GM19395 (cell line): ENCODE measurements around the gene MTURN.

Experiments used
- ATAC-seq: cut with Tn5 transposase; IDR thresholded peaks from one replicate; pipeline ENCODE4 v1.9.1; 2021; ENCODE audit warnings: mild to moderate bottlenecking, moderate library complexity; ENCODE audit not compliant: unreplicated experiment

Gene MTURN

DNA sequence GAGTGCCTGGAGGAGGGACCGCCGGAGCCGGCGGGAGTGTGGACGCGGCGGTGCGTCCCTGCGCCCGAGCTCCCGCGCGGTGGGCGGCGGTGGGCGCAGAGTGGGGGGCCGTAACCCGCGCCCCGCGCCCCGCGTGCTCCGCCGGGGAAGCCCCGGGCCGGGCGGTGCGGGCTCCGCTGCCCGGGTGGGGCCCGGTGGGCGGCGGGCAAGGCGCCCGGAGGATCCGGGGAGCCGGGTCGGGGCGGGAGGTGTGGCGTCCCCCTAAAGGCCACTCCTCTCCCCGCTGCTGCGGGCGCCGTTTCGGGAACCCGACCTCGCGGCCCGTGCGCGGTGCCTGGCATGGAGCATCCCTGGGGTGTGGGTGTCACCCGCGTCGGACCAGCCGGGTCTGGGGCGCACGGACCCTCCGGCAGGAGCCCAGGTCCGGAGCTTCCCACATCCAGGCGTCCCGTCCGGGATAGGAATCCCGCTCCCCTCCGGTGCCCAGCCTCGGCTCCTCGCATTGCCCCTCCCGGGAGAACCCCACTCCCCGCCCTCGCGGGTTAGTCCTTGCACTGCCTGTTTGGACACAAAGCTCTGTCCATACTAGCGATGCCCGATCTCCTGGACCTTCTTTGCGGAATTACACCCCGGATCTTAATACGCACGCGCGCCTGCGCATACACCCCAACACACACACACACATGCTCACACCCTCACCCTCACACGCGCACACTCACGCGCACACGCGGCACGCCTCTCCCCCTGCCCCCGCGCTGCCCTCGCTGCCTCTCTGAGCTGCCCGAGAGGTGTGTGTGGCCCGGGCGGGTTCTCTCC is 723 bp downstream of the MTURN start:
- ATAC-seq, result peak; percentile 32

DNA sequence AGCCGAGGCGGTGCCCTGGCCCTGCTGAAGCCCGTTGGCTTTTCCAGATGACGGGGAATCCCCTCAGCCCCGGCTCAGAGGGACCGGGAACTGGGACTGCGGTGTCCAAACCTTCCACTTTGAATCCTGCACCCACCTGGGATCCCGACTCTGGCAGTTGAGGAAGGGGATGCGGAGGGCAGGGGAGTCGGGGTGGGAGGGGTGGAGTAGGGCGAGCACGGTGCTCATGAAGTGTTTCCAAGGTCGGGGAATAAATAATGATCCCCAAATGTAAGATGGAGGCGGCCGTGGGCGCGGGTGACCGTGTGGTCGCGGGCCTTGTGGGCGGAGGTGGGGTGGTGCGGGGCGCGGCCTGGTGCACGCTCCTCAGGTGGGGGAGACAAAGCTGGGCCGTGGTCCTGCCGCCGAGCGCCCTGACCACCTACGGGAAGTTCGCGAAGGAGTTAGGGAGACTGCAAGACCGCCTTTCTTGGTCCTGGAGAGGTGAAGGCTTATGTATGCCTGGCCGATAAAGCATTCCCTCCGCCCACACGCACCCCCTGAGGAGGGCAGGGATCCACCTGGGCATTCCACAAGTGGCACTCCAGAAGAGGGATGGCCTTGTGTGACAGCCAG is 1.4 kb downstream of the MTURN start:
- ATAC-seq, result no peak

DNA sequence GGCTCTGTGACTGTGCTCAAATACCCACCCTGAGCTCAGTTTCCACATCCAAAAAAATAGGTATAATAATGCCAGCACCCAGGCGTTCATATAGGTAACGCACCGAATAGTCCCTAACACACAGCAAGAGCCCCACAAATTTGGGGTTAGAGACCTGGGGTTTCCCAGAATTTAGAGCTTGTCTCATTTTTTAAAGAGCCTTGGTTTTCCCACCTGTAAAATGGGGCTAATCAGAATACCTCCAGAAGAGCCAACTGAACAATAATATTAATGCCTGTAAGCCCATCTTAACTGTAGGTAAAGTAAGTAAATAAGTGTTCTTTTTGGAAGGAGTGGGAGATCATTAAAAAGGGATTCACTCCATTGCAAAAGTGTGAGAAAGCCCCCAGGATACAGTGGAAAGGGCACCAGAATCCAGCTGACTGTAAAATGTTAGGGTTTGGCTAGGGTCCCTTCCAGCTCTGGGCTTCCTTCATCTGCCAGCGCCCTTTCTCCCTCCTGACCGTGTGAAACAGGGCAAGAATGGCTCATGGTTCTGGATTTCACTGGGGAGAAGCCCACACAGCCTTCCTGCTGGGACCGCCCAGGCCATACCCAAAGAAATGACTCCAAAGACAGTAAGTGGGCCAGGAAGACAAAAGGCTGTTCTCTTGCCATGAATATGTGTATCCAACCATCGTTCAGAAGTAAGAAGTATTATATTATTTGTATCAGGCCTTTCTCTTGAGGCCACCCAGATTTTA is 2.1 kb downstream of the MTURN start:
- no peak for ATAC-seq

DNA sequence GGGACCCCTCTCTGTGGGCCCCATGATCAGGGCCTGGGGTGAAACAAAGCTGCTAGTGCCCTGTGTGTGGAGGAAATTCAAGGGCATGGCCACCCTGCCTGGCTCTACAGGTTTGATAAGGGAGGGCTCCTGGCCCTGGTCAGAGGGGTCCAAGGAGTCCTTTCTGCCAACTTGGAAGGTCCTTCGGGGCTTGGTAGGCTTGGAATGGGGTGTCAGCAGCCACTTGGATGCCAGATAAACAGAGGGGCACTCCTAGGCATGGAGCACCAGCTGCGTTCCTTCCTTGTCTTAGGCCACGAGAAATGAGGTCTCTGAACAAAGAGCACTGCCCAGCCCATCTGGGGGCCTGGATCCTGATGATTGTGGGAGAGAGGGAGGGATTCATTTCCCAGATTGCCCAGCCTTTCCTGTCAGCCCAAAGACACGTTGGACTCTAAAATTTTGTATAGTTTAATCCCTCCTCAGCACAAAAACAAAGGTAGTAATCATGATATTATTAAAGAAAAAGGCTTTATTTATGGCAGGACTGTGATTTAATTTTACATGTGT is 5.1 kb downstream of the MTURN start:
- ATAC-seq, result no peak

DNA sequence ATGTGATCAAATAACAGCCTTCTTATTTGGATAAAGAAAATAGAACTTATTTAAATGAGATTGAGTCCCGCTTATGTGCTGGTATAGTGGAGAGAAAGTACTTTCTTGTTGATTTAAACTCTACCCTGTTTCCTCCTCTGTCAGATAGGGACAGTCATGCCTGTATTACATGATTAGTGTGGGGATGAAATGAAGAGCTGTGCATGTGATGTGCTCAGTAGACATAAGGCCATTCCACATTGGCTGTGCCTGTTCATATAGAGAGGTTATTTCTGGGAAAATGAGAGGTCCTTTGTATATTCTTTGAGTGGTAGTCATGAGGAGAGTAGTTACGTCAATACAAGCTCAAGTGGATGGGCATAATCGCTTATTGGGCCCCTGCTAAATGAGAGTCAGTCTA is 5.7 kb downstream of the MTURN start:
- no peak for ATAC-seq

DNA sequence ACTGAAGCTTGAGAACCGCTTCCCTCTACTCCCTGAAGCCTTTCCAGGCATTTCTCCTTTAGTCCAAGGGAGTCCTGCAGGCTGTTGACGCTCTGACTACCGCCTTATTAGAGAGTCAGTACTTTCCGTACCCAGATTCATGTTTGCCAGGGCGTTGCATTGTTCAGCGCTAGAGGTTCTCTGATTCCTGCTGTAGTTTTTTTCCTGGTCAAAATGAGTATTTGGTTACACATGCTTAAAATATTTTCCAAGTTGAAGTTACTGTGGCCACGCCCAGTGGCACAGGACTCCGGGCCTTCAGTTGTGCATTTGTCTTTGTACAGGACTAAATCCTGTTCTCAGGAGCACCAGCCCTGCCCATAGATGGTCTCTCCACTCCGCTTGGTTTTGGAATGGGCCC is 7.9 kb downstream of the MTURN start:
- no peak for ATAC-seq

DNA sequence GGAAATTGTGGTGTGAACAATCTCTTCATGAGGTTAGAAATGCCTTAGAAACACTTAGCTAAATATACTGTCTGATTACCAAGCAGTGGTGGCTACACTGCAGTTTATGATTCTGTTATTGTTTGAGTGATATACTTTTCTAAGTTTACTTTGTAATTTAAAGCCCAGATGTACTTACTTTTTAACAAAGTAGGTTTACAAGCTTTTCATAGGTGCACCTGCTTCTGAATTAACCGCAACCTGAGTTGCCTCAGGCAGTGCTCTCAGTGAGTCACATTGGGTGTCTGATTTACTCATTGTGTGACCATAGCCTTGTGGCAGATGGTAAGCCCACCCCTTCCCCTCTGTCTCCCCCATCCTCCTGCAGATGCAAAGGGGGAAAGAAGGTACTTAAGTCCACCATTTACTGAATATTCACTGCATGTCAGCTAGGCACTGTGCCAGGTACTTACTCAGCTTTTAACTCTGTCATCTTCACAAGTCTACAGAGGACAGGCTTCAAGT is 9.0 kb downstream of the MTURN start:
- no peak for ATAC-seq

DNA sequence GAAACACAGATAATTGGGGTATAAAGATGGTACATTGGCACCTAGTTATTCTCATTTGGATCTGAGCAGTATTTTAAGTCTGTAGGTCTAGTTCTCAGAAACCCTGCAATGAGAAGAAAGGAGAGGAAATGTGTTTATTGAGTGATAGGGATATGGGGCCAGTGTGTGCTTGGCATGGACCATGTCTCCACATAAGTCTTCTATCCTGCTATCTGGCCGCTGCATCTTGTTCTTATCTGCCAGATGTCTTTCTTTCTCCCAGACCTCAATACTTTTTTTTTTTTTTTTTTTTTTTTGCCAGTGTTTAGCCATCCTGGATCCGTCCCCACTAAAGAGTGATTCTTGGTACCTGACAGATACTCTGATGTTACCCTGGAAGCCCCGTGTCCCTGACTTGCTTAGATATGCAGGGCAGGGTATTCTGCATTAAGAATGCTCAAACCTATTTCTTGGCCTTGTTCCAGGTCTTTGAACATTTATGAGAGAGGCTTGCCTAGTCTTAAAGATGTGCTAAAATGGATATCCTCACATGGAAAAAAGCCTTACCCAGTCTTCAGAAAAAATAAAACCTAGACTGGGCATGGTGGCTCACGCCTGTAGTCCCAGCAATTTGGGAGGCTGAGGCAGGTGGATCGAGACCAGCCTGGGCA is 10.0 kb downstream of the MTURN start:
- ATAC-seq, result no peak

DNA sequence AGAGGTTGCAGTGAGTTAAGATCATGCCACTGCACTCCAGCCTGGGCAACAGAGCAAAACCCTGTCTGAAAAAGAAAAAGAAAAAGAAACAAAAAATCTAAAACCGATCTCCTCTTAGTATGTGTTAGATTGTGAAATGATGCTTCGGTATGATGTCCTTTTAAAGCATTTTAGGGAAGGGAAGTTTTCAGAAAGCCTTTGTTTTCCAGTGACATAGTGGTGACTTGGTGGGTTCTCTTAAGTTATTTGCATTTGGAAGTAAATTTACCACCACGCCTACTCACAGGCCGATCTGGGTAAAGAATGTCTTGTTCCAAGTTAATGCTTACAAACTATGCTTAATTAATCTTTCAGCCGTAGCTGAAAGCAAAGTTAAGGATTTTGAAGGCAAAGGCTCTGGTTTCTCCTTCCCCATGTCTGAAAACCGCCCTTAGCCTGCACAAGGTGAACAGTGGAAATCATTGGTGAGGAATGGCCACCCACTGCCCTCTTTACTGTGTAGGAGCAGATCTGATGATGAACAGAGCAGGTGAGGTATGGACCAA is 10.7 kb downstream of the MTURN start:
- no peak for ATAC-seq

DNA sequence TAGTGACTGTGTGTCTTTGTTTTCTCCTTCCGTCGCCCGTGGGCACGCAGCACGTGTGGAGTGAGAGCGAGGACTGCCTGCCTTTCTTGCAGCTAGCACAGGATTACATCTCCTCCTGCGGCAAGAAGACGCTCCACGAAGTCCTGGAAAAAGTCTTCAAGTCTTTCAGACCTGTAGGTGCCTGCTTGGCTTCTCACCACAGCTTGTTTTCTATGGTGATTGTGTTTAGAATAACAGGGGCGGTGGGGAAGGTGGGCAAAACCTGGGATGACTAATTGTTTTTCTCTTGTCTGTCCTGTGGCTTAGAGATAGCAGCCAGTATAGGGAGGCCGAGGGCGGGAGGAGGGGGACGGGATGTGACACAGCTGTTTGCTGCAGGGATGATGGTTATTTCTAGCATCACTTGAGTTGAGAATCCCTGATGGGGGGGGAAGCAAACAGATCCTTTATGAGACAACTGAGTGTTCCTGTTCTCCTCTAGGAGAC is 11.4 kb downstream of the MTURN start:
- no peak for ATAC-seq

DNA sequence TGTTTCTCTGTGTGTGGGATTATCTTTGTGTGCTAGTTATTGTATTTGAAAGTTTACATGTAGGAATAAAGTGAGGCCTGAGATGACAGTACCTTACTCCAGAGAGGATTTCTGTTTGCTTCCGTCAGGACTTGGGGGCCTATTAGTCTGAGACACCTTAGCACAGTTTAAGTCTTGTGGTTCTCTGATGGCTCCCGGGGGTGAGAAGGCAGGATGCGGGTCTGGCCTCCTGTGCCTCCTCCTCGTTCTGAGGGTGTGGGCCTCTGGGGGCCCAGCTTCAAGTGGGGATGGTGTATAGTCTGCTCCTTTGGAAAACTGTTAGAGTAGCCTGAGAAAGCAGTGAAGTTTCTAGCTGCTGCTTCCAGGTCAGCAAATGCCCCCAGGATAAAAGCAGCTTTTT is 12.4 kb downstream of the MTURN start:
- no peak for ATAC-seq

DNA sequence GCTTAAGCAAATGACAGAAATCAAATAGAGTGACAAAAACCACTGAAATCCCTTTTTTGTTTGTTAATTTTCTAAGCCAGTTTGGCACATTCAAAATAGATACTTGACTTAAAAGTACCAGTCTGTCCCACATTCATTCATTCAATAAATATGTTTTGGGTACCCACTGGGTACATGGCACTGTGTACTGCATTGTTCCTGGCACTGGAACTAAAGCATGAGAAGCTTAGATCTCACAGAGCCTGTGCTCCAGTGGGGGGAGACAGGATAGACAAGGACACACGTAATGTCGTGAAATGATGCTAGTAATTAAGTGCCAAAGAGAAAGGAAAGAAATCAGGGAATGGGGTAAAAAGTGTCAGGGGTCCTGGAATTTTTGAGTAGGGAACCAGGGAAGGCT is 13.0 kb downstream of the MTURN start:
- ATAC-seq, result no peak

DNA sequence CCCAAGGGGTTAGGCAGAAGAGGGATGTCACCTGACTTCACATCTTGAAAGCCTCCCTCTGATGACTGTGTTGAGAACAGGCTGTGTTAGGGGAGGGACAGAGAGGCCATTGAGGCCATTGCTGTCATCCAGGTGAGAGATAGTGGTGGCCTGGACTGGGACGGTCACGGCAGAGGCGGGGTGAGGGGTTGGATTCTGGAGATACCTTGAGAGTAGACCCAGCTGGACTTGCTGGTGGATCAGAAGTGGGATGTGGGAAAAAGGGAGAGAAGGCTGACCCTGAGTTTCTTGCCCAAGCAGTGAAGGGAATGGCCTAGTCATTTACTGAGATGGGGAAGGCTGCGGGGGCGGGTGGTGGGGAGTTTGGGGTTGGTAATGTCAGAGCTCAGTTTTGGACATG is 13.6 kb downstream of the MTURN start:
- no peak for ATAC-seq

DNA sequence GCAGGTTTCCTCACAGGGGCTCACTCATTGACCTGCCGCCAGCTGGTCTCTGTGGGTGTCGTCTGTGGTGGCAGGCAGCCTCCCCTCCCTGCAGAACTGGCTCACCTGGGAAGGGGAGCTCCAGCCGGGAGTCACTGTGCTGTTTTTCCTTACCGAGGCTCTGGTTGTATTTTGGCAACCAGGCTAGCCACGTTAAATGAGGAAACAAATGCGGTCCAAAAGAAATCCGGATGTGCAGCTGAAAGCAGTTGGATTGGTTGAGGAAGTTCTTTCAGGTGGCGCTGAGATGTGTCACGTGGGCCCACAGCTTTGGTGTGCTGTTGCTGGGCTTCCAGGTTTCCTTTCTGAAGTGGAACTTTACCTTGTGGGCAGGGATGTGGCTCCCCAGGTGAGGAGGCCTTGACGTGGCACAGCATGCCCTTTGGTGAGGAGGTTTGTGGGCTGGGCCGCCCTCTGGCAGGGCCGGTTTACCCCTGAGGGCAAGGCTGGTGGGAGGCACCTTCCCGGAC is 14.2 kb downstream of the MTURN start:
- ATAC-seq, result peak; percentile 61

DNA sequence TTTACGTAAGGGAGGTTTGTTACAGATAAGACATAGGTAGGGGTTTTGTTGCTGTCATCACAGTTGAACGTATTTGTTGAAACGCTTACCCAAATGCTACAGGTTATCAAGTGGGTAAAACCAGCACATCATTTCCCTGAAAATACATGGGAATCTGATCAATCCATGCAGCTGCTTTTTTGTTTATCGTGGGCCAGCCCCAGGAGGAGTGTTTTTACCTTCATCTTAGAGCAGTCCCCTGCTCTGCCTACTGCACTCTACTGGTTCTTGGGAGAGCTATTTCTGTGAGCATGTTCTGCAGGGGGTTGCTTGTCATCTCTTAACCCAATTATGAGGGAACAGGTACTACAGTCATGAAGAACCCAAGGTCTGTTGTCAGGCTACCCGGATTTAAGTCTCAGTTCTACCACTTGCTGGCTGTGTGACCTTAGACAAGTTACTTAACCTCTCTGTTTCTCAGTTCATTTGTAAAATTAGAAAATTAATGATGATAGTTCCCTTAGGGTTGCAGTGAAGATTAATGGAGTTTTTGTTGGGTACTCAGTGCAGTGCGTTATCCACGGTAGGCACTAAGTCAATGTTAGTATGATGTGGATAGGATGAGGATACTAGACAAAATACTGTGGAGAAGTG is 15.0 kb downstream of the MTURN start:
- ATAC-seq, result no peak

DNA sequence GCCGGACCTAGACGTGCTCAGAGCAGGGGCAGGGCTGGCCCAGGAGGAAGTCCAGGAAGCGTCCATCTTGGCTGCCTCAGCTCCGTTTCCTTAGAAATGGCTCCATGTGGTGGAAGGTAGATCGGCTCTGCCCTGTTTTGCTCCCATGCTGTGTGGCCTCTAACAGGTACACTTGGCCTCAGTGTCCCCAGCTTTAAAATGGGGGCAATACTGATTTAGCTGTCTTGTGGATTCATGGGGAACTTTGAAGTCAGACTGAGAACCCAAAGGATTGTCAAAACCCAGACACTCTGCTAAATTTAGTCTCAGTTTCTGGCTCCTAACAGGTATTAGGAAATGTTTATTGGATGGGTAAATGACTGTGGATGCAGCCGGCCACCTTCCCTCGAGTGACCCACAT is 15.9 kb downstream of the MTURN start:
- ATAC-seq, result no peak

DNA sequence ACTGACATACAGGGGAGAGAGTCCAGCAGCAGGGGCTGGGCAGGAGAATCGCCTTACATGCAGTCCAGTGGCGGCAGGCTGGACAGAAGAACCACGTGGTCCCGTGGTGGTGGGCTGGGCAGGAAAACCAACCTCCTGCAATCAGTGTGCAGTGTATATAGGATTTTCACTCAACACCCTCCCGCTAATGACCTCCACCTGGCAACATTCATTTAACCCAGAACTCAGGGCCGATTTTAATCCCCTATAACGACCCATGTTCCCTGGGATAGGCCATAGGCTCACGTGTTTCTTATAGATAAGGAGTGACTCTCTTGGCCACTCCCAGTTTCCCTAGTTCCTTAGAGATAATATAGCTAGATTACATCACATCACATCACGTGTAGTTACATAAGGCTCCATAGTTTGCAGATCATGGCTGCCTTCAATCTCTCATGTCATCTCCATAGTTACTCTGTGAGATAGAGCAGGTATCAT is 19.4 kb downstream of the MTURN start:
- no peak for ATAC-seq

DNA sequence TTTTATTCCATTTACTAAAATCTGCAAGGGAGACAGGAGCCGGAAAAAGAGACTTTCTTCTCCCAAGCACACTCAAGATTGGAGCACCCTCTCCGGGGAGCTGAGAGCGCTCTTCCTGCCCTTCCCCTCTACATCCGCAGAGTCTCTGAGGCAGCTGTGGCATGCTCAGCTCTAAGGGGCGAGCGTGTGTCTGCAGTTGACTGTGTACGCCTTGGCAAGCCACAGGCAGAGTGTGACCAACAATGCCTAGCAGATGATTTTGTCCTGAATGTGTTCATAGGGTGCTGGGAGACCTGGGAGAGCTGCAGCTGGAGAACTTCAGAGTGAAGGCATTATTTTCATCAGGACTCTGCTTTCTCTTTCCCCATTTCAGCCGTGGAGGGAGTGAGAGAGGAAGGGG is 20.7 kb downstream of the MTURN start:
- no peak for ATAC-seq

DNA sequence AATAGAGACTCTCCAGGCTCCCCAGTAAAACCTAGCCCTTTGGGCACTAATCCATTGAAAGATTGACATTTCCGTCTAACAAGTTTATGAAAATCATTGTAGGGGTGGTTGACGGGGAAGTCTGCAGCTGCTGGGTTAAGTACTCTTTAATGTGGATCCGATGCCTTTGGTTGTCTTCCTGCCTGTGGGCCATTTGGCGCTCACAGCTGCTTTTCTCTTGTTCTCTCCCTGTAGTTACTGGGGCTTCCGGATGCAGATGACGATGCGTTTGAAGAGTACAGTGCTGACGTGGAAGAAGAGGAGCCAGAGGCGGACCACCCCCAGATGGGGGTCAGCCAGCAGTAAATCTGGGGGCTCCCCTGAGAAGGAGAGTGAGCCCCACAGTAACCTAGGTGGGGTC is 22.4 kb downstream of the MTURN start:
- no peak for ATAC-seq

DNA sequence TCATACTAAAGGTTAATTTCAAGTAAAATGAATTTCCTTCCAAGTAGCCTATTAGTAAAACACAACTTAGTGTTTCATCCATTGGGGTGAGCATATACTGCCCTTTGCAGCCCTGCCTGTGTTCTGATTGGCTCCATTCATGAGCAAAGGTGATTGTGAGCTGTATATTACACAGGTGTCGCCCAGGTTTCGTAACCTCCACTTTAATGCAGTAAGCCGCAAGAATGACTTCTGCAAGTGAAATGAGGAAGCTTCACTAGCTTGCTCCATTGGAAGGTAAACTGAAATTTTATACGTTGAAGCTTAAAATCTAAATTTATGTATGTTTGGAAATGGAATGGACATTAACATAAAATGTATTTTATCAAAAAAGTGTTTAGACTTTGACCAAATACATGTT is 24.4 kb downstream of the MTURN start:
- peak; percentile 45 for ATAC-seq
